Activated B cell treated with CpG ODN at 0.5 μM for 24 hours (primary cell): ENCODE data around the gene SPEF2. TPM values are rescaled to one million over a fixed set of nuclear protein-coding genes. Genes with fewer than 3 reads are reported as not detected.
"Not testable (repeated sequence)": the region's sequence is repeated elsewhere in the genome, so short reads cannot be mapped to it uniquely, and the experiment has no call there.

ENCODE experiments used
- ATAC-seq: fragments of 200-7000 bp; cut with Tn5 transposase; one replicate; pipeline ENCODE4 v1.10.0; 2021; ENCODE audit warnings: low read depth, mild to moderate bottlenecking, moderate library complexity
- CTCF ChIA-PET: fragments of 350-600 bp; sonication (Branson Sonifier 250); formaldehyde crosslinking; loops from one replicate; lab custom pipeline; 2021; ENCODE audit warnings: antibody characterized with exemption; lab: Charles Lee
- POLR2A ChIA-PET: fragments of 350-600 bp; sonication (Branson Sonifier 250); formaldehyde crosslinking; loops from one replicate; lab custom pipeline; 2021; ENCODE audit warnings: antibody characterized with exemption; lab: Charles Lee
- DNase-seq: peaks from one replicate; pipeline ENCODE4 v3.0.0; 2022
- H3K27ac Mint-ChIP-seq: one replicate; pipeline ENCODE4 v1.8.0; 2020; ENCODE audit warnings: mixed read lengths
- H3K27me3 Mint-ChIP-seq: one replicate; pipeline ENCODE4 v1.8.0; 2021; ENCODE audit warnings: mixed read lengths
- H3K36me3 Mint-ChIP-seq: one replicate; pipeline ENCODE4 v1.8.0; 2021; ENCODE audit warnings: low read depth, mixed read lengths
- H3K4me1 Mint-ChIP-seq: one replicate; pipeline ENCODE4 v1.8.0; 2021; ENCODE audit warnings: mixed read lengths
- H3K4me3 Mint-ChIP-seq: one replicate; pipeline ENCODE4 v1.8.0; 2020; ENCODE audit warnings: mild to moderate bottlenecking, mixed read lengths
- H3K9me3 Mint-ChIP-seq: one replicate; pipeline ENCODE4 v1.8.0; 2020; ENCODE audit warnings: mixed read lengths
- CTCF ChIP-seq: fragments of 200-600 bp; IDR thresholded peaks from one replicate; pipeline ENCODE4 v1.8.0; 2022; ENCODE audit warnings: antibody characterized with exemption, mild to moderate bottlenecking
- intact Hi-C: fragments of 100-400 bp; cut with micrococcal nuclease; formaldehyde crosslinking; loops from one replicate; pipeline ENCODE4 v1.15.1; 2024
- total RNA-seq: library from RNA; stranded (reverse); gene quantifications from 2 replicates; pipeline ENCODE4 v1.2.3, GENCODE V29; 2022

The SPEF2 gene
- total RNA-seq, 1 donor from 2014 or later: 2.4 TPM

GRCh38 chr5:35832762-35833161, 215.1 kb downstream of the SPEF2 start:
- H3K4me3 Mint-ChIP-seq: no peak overlapping the region
- H3K27ac Mint-ChIP-seq: no peak overlapping the region
- ChIA-PET CTCF (no interaction called here), POLR2A (no interaction called here)
- no peaks in the 10 kb centered on the region for H3K27me3 Mint-ChIP-seq
- no peaks in the 10 kb centered on the region for H3K36me3 Mint-ChIP-seq
- no peaks in the 10 kb centered on the region for H3K4me1 Mint-ChIP-seq
- no peaks in the 10 kb centered on the region for H3K9me3 Mint-ChIP-seq
- ATAC-seq: no peak
- intact Hi-C loops: no loop called here
- no peak for DNase-seq
- no peak for TF ChIP-seq CTCF

GRCh38 chr5:35833224-35833623, 215.6 kb downstream of the SPEF2 start:
- CTCF ChIA-PET: no interaction called here
- H3K27ac Mint-ChIP-seq: no peak overlapping the region
- POLR2A ChIA-PET: no interaction called here
- H3K9me3 Mint-ChIP-seq: no peaks in the 10 kb centered on the region
- intact Hi-C loops: no loop called here
- TF ChIP-seq CTCF: no peak
- DNase-seq (no peak), ATAC-seq (no peak)
- no peaks in the 10 kb centered on the region for H3K27me3 Mint-ChIP-seq
- no peaks in the 10 kb centered on the region for H3K4me1 Mint-ChIP-seq
- H3K4me3 Mint-ChIP-seq: no peak overlapping the region
- H3K36me3 Mint-ChIP-seq: no peaks in the 10 kb centered on the region

GRCh38 chr5:35835796-35836742, 218.4 kb downstream of the SPEF2 start:
- H3K27me3 Mint-ChIP-seq: no peaks in the 10 kb centered on the region
- DNase-seq (no peak), ATAC-seq (no peak)
- H3K36me3 Mint-ChIP-seq: no peaks in the 10 kb centered on the region
- H3K27ac Mint-ChIP-seq: no peak overlapping the region
- TF ChIP-seq CTCF: no peak
- intact Hi-C loops: no loop called here
- ChIA-PET CTCF (no interaction called here), POLR2A (no interaction called here)
- no peak overlapping the region for H3K4me3 Mint-ChIP-seq
- H3K9me3 Mint-ChIP-seq: no peaks in the 10 kb centered on the region
- no peaks in the 10 kb centered on the region for H3K4me1 Mint-ChIP-seq

GRCh38 chr5:35838370-35839042, 220.8 kb downstream of the SPEF2 start:
- no peak for DNase-seq
- Mint-ChIP-seq H3K27me3 (no peaks in the 10 kb centered on the region), H3K4me3 (no peak overlapping the region), H3K27ac (no peak overlapping the region), H3K9me3 (no peaks in the 10 kb centered on the region), H3K36me3 (no peaks in the 10 kb centered on the region), H3K4me1 (no peaks in the 10 kb centered on the region)
- ATAC-seq: no peak
- POLR2A ChIA-PET: no interaction called here
- CTCF ChIA-PET: no interaction called here
- no peak for TF ChIP-seq CTCF
- intact Hi-C loops: no loop called here

GRCh38 chr5:35842856-35843255, 225.2 kb downstream of the SPEF2 start:
- H3K36me3 Mint-ChIP-seq: no peaks in the 10 kb centered on the region
- intact Hi-C loops: no loop called here
- CTCF ChIA-PET: no interaction called here
- no peak overlapping the region for H3K4me3 Mint-ChIP-seq
- POLR2A ChIA-PET: no interaction called here
- ATAC-seq (no peak), DNase-seq (no peak)
- no peaks in the 10 kb centered on the region for H3K27me3 Mint-ChIP-seq
- H3K9me3 Mint-ChIP-seq: peaks cover 10% of the 10 kb centered on the region
- H3K4me1 Mint-ChIP-seq: no peaks in the 10 kb centered on the region
- no peak for TF ChIP-seq CTCF
- no peak overlapping the region for H3K27ac Mint-ChIP-seq

GRCh38 chr5:35845508-35845907, 227.8 kb downstream of the SPEF2 start:
- H3K27ac Mint-ChIP-seq, POLR2A ChIA-PET, DNase-seq, H3K4me1 Mint-ChIP-seq, H3K27me3 Mint-ChIP-seq, H3K4me3 Mint-ChIP-seq, H3K36me3 Mint-ChIP-seq, H3K9me3 Mint-ChIP-seq, ATAC-seq, intact Hi-C loops, CTCF ChIA-PET: not testable (repeated sequence)
